ENCODE data around the gene MS4A14. TPM values are rescaled to one million over a fixed set of nuclear protein-coding genes. Genes with fewer than 3 reads are reported as not detected.

Gene MS4A14
- total RNA-seq, 2 donors from 2014 or later, result 0.17 to 1.1 TPM

- intact Hi-C loops (cut with DNase I), result no loop called here
- DNase-seq, result no peak
- Histone ChIP-seq H3K4me1 (no peaks in the 10 kb centered on the region), H3K9me3 (no peaks in the 10 kb centered on the region), H3K36me3 (no peaks in the 10 kb centered on the region), H3K4me3 (no peak overlapping the region), H3K27me3 (no peaks in the 10 kb centered on the region), H3K27ac (no peak overlapping the region), H3K9ac (ENCODE audit: low read depth in 2 of 2, low read length in 2 of 2) (no peak overlapping the region)
- TF ChIP-seq, protein P1, sequence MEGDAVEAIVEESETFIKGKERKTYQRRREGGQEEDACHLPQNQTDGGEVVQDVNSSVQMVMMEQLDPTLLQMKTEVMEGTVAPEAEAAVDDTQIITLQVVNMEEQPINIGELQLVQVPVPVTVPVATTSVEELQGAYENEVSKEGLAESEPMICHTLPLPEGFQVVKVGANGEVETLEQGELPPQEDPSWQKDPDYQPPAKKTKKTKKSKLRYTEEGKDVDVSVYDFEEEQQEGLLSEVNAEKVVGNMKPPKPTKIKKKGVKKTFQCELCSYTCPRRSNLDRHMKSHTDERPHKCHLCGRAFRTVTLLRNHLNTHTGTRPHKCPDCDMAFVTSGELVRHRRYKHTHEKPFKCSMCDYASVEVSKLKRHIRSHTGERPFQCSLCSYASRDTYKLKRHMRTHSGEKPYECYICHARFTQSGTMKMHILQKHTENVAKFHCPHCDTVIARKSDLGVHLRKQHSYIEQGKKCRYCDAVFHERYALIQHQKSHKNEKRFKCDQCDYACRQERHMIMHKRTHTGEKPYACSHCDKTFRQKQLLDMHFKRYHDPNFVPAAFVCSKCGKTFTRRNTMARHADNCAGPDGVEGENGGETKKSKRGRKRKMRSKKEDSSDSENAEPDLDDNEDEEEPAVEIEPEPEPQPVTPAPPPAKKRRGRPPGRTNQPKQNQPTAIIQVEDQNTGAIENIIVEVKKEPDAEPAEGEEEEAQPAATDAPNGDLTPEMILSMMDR (IDR thresholded peaks at IDR 0.05), result no peak
Measured at GRCh38 chr11:60396799-60397198, 540 bp downstream of the MS4A14 start.

- no peaks in the 10 kb centered on the region for H3K36me3 ChIP-seq
- H3K9me3 ChIP-seq, result no peaks in the 10 kb centered on the region
- H3K4me3 ChIP-seq, result no peak overlapping the region
- H3K27me3 ChIP-seq, result no peaks in the 10 kb centered on the region
- H3K4me1 ChIP-seq, result no peaks in the 10 kb centered on the region
- H3K27ac ChIP-seq, result no peak overlapping the region
- intact Hi-C loops (cut with DNase I), result no loop called here
- DNase-seq, result no peak
- no peak overlapping the region for H3K9ac ChIP-seq (ENCODE audit: low read depth in 2 of 2, low read length in 2 of 2)
- TF ChIP-seq, protein P1 (IDR thresholded peaks at IDR 0.05), result no peak
Measured at GRCh38 chr11:60420015-60420414, 23.8 kb downstream of the MS4A14 start.

- Histone ChIP-seq H3K27ac (no peak overlapping the region), H3K9ac (ENCODE audit: low read depth in 2 of 2, low read length in 2 of 2) (no peak overlapping the region), H3K27me3 (no peaks in the 10 kb centered on the region), H3K4me3 (no peak overlapping the region), H3K9me3 (no peaks in the 10 kb centered on the region), H3K4me1 (no peaks in the 10 kb centered on the region), H3K36me3 (no peaks in the 10 kb centered on the region)
- TF ChIP-seq, protein P1 (IDR thresholded peaks at IDR 0.05), result no peak
- intact Hi-C loops (cut with DNase I), result no loop called here
- no peak for DNase-seq
Measured at GRCh38 chr11:60422609-60423008, 26.4 kb downstream of the MS4A14 start.

DNA sequence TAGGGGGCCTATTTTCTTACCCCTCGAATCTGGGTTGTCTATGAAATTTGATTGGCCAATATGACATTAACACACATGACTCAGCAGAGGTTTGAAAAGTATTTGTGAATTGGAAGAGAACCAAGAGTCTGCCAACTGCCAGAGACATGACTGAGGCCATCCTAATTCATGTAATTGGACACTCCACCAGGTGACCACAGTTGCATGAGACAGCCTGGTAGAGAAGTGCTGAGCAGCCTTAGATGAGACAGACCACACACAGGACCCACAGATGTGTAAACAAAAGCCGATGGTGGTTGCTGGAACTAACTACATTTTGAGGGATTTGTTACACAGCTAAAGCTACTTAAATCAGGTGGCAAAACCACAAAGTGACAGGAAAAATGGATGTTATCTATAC lies 32.3 kb downstream of the MS4A14 start:
- no peaks in the 10 kb centered on the region for H3K9me3 ChIP-seq
- no peaks in the 10 kb centered on the region for H3K27me3 ChIP-seq
- intact Hi-C loops (cut with DNase I), result no loop called here
- H3K27ac ChIP-seq, result no peak overlapping the region
- no peak overlapping the region for H3K9ac ChIP-seq (ENCODE audit: low read depth in 2 of 2, low read length in 2 of 2)
- no peak for DNase-seq
- H3K4me1 ChIP-seq, result no peaks in the 10 kb centered on the region
- no peaks in the 10 kb centered on the region for H3K36me3 ChIP-seq
- no peak overlapping the region for H3K4me3 ChIP-seq
- TF ChIP-seq, protein P1 (IDR thresholded peaks at IDR 0.05), result no peak

GRCh38 chr11:60429272-60429671 lies 33.0 kb downstream of the MS4A14 start, which contains the start of gene MS4A5:
Gene MS4A5 (plus strand): TSS chr11:60429572. CDS start chr11:60429675, 103 bp downstream.
- DNase-seq, result no peak
- no peaks in the 10 kb centered on the region for H3K9me3 ChIP-seq
- intact Hi-C loops (cut with DNase I), result no loop called here
- no peaks in the 10 kb centered on the region for H3K36me3 ChIP-seq
- H3K4me1 ChIP-seq, result no peaks in the 10 kb centered on the region
- no peak within 1 kb of the TSS for H3K9ac ChIP-seq (ENCODE audit: low read depth in 2 of 2, low read length in 2 of 2)
- H3K27ac ChIP-seq, result no peak within 1 kb of the TSS
- H3K4me3 ChIP-seq, result no peak within 1 kb of the TSS
- H3K27me3 ChIP-seq, result no peaks in the 10 kb centered on the region
- TF ChIP-seq, protein P1 (IDR thresholded peaks at IDR 0.05), result no peak
